ENCODE results near the gene ULK3.

The ULK3 gene

DNA sequence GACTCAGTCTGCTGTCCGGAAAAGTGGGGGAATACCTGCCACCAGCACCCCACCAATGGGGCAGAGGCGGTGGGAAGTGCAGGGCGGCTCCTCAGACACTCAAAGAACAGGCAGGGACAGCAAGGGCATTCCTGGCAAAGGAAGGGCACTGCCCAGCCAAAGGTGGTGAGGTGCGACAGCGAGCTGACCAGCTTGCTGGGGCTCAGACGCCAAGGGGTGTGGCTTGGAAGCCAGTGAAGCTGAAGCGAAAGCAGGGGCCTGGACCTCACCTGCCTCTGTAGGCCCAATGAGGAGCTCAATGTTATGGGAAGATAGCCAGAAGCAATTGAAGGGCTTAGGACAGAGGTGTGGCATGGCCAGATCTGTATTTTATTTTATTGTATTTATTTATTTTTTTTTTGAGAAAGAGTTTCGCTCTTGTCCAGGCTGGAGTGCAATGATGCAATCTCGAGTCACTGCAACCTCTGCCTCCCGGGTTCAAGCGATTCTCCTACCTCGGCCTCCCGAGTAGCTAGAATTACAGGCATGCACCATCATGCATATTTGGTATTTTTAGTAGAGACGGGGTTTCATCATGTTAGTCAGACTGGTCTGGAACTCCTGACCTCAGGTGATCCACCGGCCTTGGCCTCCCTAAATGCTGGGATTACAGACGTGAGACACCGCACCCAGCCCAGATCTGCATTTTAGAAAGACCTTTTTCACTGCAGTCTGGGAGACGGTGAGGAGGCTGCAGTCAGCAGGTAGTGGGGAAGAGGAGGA is 34.7 kb downstream of the ULK3 start:
- peak overlapping the region in 1 of 2 donors; percentile 77 for H3K27ac Mint-ChIP-seq
- ATAC-seq (no peak), DNase-seq (no peak)
- no peaks in the 10 kb centered on the region for H3K9me3 Mint-ChIP-seq
- H3K4me3 Mint-ChIP-seq: no peak overlapping the region
- H3K4me1 Mint-ChIP-seq: peaks cover 40% of the 10 kb centered on the region
- no peaks in the 10 kb centered on the region for H3K27me3 Mint-ChIP-seq

- no peak overlapping the region for H3K4me3 Mint-ChIP-seq
- DNase-seq (no peak), ATAC-seq (peak; percentile 16)
- H3K4me1 Mint-ChIP-seq: peaks cover 45% of the 10 kb centered on the region
- H3K9me3 Mint-ChIP-seq: no peaks in the 10 kb centered on the region
- H3K27ac Mint-ChIP-seq: peak overlapping the region in 1 of 2 donors; percentile 64
- H3K27me3 Mint-ChIP-seq: no peaks in the 10 kb centered on the region
Observed at GRCh38 chr15:74807282-74807681, 35.7 kb downstream of the ULK3 start.

- Mint-ChIP-seq H3K27me3 (no peaks in the 10 kb centered on the region), H3K4me3 (no peak overlapping the region), H3K4me1 (peaks cover 57% of the 10 kb centered on the region), H3K27ac (peak overlapping the region in 1 of 2 donors; percentile 42), H3K9me3 (no peaks in the 10 kb centered on the region)
- ATAC-seq: no peak
- no peak for DNase-seq
Observed at GRCh38 chr15:74804935-74805334, 38.0 kb downstream of the ULK3 start.

DNA sequence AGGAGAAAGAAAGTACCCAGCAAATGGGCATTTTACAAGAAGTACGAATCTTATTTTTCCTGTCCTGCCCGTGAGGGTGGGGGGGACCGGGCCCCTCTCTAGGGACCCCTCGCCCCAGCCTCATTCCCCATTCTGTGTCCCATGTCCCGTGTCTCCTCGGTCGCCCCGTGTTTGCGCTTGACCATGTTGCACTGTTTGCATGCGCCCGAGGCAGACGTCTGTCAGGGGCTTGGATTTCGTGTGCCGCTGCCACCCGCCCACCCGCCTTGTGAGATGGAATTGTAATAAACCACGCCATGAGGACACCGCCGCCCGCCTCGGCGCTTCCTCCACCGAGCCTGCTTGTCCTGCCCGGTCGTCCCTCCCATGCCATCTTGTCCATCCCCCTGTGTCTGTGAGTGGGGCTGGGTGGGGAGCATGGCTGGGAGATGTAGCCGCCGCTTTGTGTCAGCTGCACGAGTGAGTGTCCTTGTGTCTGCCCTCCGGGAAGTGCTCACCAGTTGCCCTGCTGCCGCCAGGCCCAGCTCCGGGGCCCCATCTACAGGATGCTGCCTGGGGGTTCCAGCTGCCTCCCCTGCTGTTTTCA is 40.0 kb downstream of the ULK3 start:
- no peak for DNase-seq
- Mint-ChIP-seq H3K4me1 (peaks cover 62% of the 10 kb centered on the region), H3K9me3 (no peaks in the 10 kb centered on the region), H3K4me3 (no peak overlapping the region), H3K27me3 (no peaks in the 10 kb centered on the region), H3K27ac (peak overlapping the region in 1 of 2 donors; percentile 45)
- no peak for ATAC-seq

- peak overlapping the region in 1 of 2 donors; percentile 76 for H3K27ac Mint-ChIP-seq
- H3K4me1 Mint-ChIP-seq: peaks cover 62% of the 10 kb centered on the region
Observed at GRCh38 chr15:74802290-74802689, 40.7 kb downstream of the ULK3 start.

DNA sequence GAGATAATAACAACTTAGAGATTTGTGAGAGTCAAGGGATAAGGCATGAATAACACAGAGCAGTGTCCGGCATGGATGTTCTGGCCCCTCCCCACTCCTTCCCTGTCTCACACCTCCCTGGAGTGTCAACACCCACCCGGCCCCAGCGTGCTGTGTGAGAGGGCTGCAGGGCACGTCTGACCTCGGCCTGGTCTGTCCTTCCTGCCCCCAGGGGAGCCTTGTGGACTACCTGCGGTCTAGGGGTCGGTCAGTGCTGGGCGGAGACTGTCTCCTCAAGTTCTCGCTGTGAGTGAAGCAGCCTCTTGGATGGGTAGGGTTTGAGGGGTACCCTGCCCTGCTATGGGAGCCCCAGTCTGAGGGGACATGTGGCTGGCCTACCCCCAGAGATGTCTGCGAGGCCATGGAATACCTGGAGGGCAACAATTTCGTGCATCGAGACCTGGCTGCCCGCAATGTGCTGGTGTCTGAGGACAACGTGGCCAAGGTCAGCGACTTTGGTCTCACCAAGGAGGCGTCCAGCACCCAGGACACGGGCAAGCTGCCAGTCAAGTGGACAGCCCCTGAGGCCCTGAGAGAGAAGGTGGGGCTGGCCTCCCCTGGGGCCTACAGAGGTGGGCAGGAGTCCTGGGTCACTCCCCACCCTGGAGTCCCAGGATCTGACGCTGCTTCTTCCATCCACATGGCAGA is 41.5 kb downstream of the ULK3 start:
- Mint-ChIP-seq H3K9me3 (no peaks in the 10 kb centered on the region), H3K4me1 (peaks cover 60% of the 10 kb centered on the region), H3K27ac (peak overlapping the region in 1 of 2 donors; percentile 78), H3K27me3 (no peaks in the 10 kb centered on the region), H3K4me3 (no peak overlapping the region)
- no peak for DNase-seq
- ATAC-seq: no peak

More at GRCh38 chr15:74802290-74802689, 40.7 kb downstream of the ULK3 start:
- Mint-ChIP-seq H3K27me3 (no peaks in the 10 kb centered on the region), H3K4me3 (no peak overlapping the region), H3K9me3 (no peaks in the 10 kb centered on the region)
- no peak for DNase-seq
- ATAC-seq: no peak

- ATAC-seq (no peak), DNase-seq (no peak)
- Mint-ChIP-seq H3K4me3 (no peak overlapping the region), H3K27me3 (no peaks in the 10 kb centered on the region), H3K4me1 (peaks cover 65% of the 10 kb centered on the region), H3K27ac (no peak overlapping the region), H3K9me3 (no peaks in the 10 kb centered on the region)
Observed at GRCh38 chr15:74800559-74801094, 42.3 kb downstream of the ULK3 start.

GRCh38 chr15:74799856-74800558 is 42.9 kb downstream of the ULK3 start:
- Mint-ChIP-seq H3K4me3 (peak overlapping the region in 1 of 2 donors; percentile 41), H3K4me1 (peaks cover 72% of the 10 kb centered on the region), H3K27ac (peak overlapping the region; percentile 13 to 63), H3K9me3 (no peaks in the 10 kb centered on the region), H3K27me3 (no peaks in the 10 kb centered on the region)
- ATAC-seq (peak; percentile 92), DNase-seq (peak; percentile 86 to 88)

- H3K27me3 Mint-ChIP-seq: no peaks in the 10 kb centered on the region
- ATAC-seq (peak; percentile 40), DNase-seq (peak in 1 of 2 donors; percentile 41)
- H3K4me1 Mint-ChIP-seq: peaks cover 77% of the 10 kb centered on the region
- peak overlapping the region; percentile 29 to 41 for H3K4me3 Mint-ChIP-seq
- peak overlapping the region in 1 of 2 donors; percentile 78 for H3K27ac Mint-ChIP-seq
- H3K9me3 Mint-ChIP-seq: no peaks in the 10 kb centered on the region
Observed at GRCh38 chr15:74799255-74799855, 43.6 kb downstream of the ULK3 start.

DNA sequence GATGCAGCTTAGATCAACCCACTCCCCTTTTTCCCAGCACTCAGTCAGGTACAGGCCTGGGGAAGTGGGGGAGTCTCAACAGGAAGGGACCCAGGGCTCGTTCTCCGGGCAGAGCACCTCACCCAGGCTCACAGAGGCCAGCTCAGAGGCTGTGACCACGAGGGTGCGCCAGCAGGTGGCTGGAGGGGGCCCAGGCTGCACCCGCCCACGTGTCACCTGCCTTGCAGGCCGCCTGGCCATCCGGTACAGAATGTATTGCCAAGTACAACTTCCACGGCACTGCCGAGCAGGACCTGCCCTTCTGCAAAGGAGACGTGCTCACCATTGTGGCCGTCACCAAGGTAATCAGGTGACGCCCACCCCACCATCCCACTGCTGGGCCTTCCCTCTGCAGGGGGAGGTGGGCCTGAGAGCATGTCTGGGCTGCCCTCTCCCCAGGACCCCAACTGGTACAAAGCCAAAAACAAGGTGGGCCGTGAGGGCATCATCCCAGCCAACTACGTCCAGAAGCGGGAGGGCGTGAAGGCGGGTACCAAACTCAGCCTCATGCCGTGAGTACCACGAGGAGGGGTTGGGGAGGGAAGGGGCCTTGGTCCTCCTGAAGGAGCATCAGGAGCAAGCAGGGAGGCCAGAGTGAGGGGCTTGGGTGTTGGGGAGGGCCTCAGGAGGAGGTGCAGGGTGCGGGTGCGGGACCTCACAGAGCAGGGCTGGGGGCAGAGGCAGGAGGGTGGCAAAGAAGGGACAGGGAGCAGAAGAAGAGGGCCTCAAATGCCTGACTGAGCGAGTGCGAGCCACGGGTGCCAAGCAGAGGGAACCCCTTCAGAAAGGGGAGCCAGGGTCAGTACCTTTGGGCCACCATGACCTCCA is 44.3 kb downstream of the ULK3 start:
- Mint-ChIP-seq H3K27ac (peak overlapping the region; percentile 90 to 92), H3K9me3 (no peaks in the 10 kb centered on the region), H3K4me1 (peaks cover 78% of the 10 kb centered on the region), H3K27me3 (no peaks in the 10 kb centered on the region), H3K4me3 (peak overlapping the region; percentile 60 to 71)
- DNase-seq: peak in 1 of 2 donors; percentile 28
- ATAC-seq: no peak

GRCh38 chr15:74795966-74796625 is 46.9 kb downstream of the ULK3 start:
- H3K4me3 Mint-ChIP-seq: peak overlapping the region; percentile 56 to 57
- no peaks in the 10 kb centered on the region for H3K27me3 Mint-ChIP-seq
- H3K9me3 Mint-ChIP-seq: no peaks in the 10 kb centered on the region
- DNase-seq (peak in 1 of 2 donors; percentile 57), ATAC-seq (peak; percentile 19)
- H3K4me1 Mint-ChIP-seq: peaks cover 94% of the 10 kb centered on the region
- peak overlapping the region; percentile 83 to 90 for H3K27ac Mint-ChIP-seq

DNA sequence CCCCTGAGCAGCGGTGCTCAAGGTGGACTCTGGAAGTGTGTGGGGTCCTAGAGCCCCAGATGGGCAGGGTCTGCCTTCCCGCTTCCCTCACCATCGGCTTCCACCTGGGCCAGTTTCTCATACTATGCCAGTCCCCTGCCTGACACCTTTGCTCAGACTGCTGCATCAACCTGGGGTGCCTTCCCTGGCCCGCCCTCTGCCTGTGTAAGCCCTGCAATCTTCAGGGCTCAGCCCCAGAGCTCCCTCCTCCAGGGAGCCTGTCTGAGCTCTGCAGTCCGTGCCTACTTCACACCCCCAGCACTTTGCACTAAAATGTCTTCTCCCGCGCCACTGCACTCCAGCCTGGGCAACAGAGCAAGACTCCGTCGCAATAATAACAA is 48.0 kb downstream of the ULK3 start:
- H3K9me3 Mint-ChIP-seq: no peaks in the 10 kb centered on the region
- no peaks in the 10 kb centered on the region for H3K27me3 Mint-ChIP-seq
- peaks cover 96% of the 10 kb centered on the region for H3K4me1 Mint-ChIP-seq
- DNase-seq (no peak), ATAC-seq (no peak)
- H3K4me3 Mint-ChIP-seq: peak overlapping the region; percentile 55 to 58
- H3K27ac Mint-ChIP-seq: peak overlapping the region; percentile 89 to 96

DNA sequence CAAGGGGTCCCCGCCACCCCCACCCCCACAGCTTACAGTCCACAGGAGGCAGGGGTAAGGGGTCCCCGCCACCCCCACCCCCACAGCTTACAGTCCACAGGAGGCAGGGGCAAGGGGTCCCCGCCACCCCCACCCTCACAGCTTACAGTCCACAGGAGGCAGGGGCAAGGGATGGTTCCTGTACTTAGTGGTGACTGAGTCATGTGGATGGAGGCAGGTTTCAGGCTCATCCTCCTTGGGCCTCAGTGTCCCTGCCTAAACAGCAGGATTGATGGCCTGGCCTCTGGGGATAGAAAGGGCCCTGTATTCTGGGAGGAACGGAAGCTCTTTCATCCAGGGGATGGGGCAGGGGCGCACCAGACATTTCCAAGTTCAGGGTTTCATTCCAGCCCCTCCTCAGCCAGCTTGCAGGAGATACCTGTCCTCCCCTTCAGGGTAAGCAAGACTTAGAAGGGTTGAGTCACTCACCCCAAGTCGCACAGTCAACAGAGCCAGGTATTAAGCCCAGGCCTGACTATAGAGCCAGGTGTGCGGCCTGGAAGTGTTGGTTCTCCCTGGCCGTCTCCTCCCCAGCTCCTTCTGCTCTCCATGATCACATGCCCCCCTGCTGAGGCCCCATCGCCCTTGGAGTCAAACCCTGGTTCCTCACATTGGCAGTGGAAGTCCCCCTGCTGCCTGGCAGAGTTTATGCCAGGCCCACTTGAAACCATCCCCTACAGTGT is 48.5 kb downstream of the ULK3 start:
- Mint-ChIP-seq H3K4me3 (peak overlapping the region; percentile 55 to 58), H3K27ac (peak overlapping the region; percentile 87 to 96), H3K27me3 (no peaks in the 10 kb centered on the region), H3K9me3 (no peaks in the 10 kb centered on the region), H3K4me1 (peaks cover 96% of the 10 kb centered on the region)
- DNase-seq: no peak
- ATAC-seq: peak; percentile 37

Data from stimulated activated naive CD8-positive, alpha-beta T cell treated with anti-CD3 and anti-CD28 coated beads, Interleukin-15, amount 100 ng/mL, for 72 hours (primary cell).